CD14-positive monocyte (primary cell): ENCODE measurements around the gene SHLD1. TPM values are rescaled to one million over a fixed set of nuclear protein-coding genes. Genes with fewer than 3 reads are reported as not detected.
A peak's percentile ranks its signal among the peaks of the same experiment; 100 is the strongest.
"Not testable (repeated sequence)": the region's sequence is repeated elsewhere in the genome, so short reads cannot be mapped to it uniquely, and the experiment has no call there.

ENCODE experiments used
- DNase-seq, 3 donors: peaks; one replicate each; pipeline ENCODE4 v3.0.0-alpha.2; 2011 to 2022
- H2AFZ ChIP-seq: 2 replicates; pipeline ENCODE4 v1.6.0; 2012; ENCODE audit warnings: mild to moderate bottlenecking, low read depth, low read length, inconsistent platforms; ENCODE audit not compliant: insufficient read depth, poor library complexity, severe bottlenecking
- H3K27ac ChIP-seq, 2 donors: 1 replicate in 1 of 2; 2 replicates in 1 of 2; pipeline ENCODE4 v1.5.1; 2012 to 2013; ENCODE audit warnings: low read length in 2 of 2, control low read depth in 1 of 2, inconsistent platforms in 1 of 2, low read depth in 1 of 2, mild to moderate bottlenecking in 1 of 2
- H3K27me3 ChIP-seq, 2 donors: one replicate each; pipeline versions ENCODE4 v1.6.0 to v1.6.1; 2011 to 2013; ENCODE audit warnings: low read length in 2 of 2; ENCODE audit not compliant: control insufficient read depth in 2 of 2, insufficient read depth in 2 of 2
- H3K36me3 ChIP-seq, 2 donors: replicated peaks in 1 of 2; 1 replicate in 1 of 2; 2 replicates in 1 of 2; pipeline versions ENCODE4 v1.5.1 to v1.6.1; 2012 to 2013; ENCODE audit warnings: low read length in 2 of 2, control low read depth in 1 of 2, inconsistent platforms in 1 of 2, mild to moderate bottlenecking in 1 of 2; ENCODE audit not compliant: insufficient read depth in 2 of 2, control insufficient read depth in 1 of 2
- H3K4me1 ChIP-seq, 2 donors: 1 replicate in 1 of 2; 2 replicates in 1 of 2; pipeline versions ENCODE4 v1.5.1 to v1.6.1; 2012 to 2013; ENCODE audit warnings: low read length in 2 of 2, control low read depth in 1 of 2, inconsistent platforms in 1 of 2, mild to moderate bottlenecking in 1 of 2, moderate library complexity in 1 of 2; ENCODE audit not compliant: insufficient read depth in 2 of 2, control insufficient read depth in 1 of 2
- H3K4me2 ChIP-seq: replicated peaks from 2 replicates; pipeline ENCODE3; 2012; ENCODE audit warnings: low read length, moderate library complexity, mild to moderate bottlenecking; ENCODE audit not compliant: poor library complexity, severe bottlenecking; ENCODE audit errors: extremely low read depth
- H3K4me3 ChIP-seq, 3 experiments: fragments of 200-600 bp in 1 of 3; sonication (generic) in 1 of 3; replicated peaks in 1 of 3; 1 replicate in 2 of 3; 2 replicates in 1 of 3; pipeline ENCODE4 v1.5.1; 2011 to 2013; ENCODE audit warnings: low read length in 3 of 3, mild to moderate bottlenecking in 3 of 3, control low read depth in 2 of 3, low read depth in 2 of 3, inconsistent platforms in 1 of 3, moderate library complexity in 1 of 3
- H3K79me2 ChIP-seq: 2 replicates; pipeline ENCODE4 v1.6.0; 2012; ENCODE audit warnings: mild to moderate bottlenecking, control low read depth, inconsistent platforms, low read length, moderate library complexity; ENCODE audit not compliant: insufficient read depth
- H3K9ac ChIP-seq: 2 replicates; pipeline ENCODE4 v1.6.0; 2017; ENCODE audit warnings: low read length, mild to moderate bottlenecking; ENCODE audit not compliant: insufficient read depth, poor library complexity, severe bottlenecking
- H3K9me3 ChIP-seq, 2 donors: replicated peaks in 1 of 2; 1 replicate in 1 of 2; 2 replicates in 1 of 2; pipeline versions ENCODE4 v1.5.1 to v1.6.1; 2012 to 2013; ENCODE audit warnings: low read length in 2 of 2, control low read depth in 1 of 2; ENCODE audit not compliant: control insufficient read depth in 1 of 2, insufficient read depth in 1 of 2
- H4K20me1 ChIP-seq: 2 replicates; pipeline ENCODE4 v1.6.0; 2012; ENCODE audit warnings: mild to moderate bottlenecking, low read length, control low read depth, moderate library complexity; ENCODE audit not compliant: insufficient read depth
- H3K27ac Mint-ChIP-seq, 7 donors: one replicate each; pipeline ENCODE4 v1.8.0; 2020; ENCODE audit warnings: mild to moderate bottlenecking in 7 of 7, mixed read lengths in 7 of 7, moderate library complexity in 6 of 7, inconsistent platforms in 2 of 7
- H3K27me3 Mint-ChIP-seq, 3 donors: one replicate each; pipeline ENCODE4 v1.8.0; 2021 to 2022; ENCODE audit warnings: low read depth in 3 of 3, mild to moderate bottlenecking in 3 of 3, mixed read lengths in 3 of 3, moderate library complexity in 3 of 3, inconsistent platforms in 1 of 3
- H3K36me3 Mint-ChIP-seq, 2 donors: one replicate each; pipeline ENCODE4 v1.8.0; 2020; ENCODE audit warnings: mixed read lengths in 2 of 2, inconsistent platforms in 1 of 2, mild to moderate bottlenecking in 1 of 2
- H3K4me1 Mint-ChIP-seq: one replicate; pipeline ENCODE4 v1.8.0; 2020; ENCODE audit warnings: mild to moderate bottlenecking, mixed read lengths
- H3K4me3 Mint-ChIP-seq, 2 donors: one replicate each; pipeline ENCODE4 v1.8.0; 2020; ENCODE audit warnings: mild to moderate bottlenecking in 2 of 2, mixed read lengths in 2 of 2, moderate library complexity in 1 of 2
- H3K9me3 Mint-ChIP-seq, 7 donors: one replicate each; pipeline ENCODE4 v1.8.0; 2020 to 2022; ENCODE audit warnings: mixed read lengths in 7 of 7, mild to moderate bottlenecking in 6 of 7, moderate library complexity in 6 of 7, inconsistent platforms in 2 of 7
- WGBS: methylation state at CpG from one replicate; pipeline ENCODE4 v1.1.5; 2013; ENCODE audit warnings: missing lambda C conversion rate; ENCODE audit not compliant: insufficient coverage; 5-methylcytosine and 5-hydroxymethylcytosine counted together
- intact Hi-C, 2 donors: fragments of 100-400 bp; cut with micrococcal nuclease; formaldehyde crosslinking; loops; one replicate each; pipeline versions ENCODE4 v1.15.0 to v1.15.1; 2023
- polyA plus RNA-seq, 3 donors: library from polyadenylated mRNA; depleted of rRNA in 1 of 3; unstranded in 2 of 3; stranded (reverse) in 1 of 3; fragments of 300-500 nt in 2 of 3; fragments of >200 nt in 1 of 3; fragmentation: Illumina TruSeq in 2 of 3; gene quantifications; 1 replicate in 2 of 3; 2 replicates in 1 of 3; pipeline ENCODE4 v1.2.3, GENCODE V29; 2012 to 2021
- TF ChIP-seq, protein P1 (sequence below): fragments of 200-600 bp; IDR thresholded peaks from one replicate; pipeline ENCODE4 v1.8.0; 2022; ENCODE audit warnings: antibody characterized with exemption, mild to moderate bottlenecking

Gene SHLD1
- polyA plus RNA-seq, 3 donors: 8.3 to 12.7 (median 11.5) TPM

DNA sequence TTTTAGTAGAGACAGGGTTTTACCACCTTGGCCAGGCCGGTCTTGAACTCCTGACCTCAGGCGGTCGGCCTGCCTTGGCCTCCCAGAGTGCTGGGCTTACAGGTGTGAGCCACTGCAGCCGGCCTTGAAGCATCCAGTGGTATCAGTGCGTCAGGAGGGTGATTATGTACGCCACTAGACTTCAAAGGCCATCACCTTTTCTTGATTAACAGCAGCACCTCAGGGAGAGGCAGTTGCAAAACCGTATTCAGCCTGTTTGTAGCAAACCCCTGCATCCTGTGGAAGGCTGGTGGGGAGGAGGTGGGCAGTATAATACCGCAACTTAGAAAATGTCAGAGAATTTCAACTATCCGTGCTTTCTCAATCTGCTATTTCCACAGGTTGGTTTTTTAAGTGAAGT lies 27.3 kb upstream of the SHLD1 start:
- TF ChIP-seq, protein P1, sequence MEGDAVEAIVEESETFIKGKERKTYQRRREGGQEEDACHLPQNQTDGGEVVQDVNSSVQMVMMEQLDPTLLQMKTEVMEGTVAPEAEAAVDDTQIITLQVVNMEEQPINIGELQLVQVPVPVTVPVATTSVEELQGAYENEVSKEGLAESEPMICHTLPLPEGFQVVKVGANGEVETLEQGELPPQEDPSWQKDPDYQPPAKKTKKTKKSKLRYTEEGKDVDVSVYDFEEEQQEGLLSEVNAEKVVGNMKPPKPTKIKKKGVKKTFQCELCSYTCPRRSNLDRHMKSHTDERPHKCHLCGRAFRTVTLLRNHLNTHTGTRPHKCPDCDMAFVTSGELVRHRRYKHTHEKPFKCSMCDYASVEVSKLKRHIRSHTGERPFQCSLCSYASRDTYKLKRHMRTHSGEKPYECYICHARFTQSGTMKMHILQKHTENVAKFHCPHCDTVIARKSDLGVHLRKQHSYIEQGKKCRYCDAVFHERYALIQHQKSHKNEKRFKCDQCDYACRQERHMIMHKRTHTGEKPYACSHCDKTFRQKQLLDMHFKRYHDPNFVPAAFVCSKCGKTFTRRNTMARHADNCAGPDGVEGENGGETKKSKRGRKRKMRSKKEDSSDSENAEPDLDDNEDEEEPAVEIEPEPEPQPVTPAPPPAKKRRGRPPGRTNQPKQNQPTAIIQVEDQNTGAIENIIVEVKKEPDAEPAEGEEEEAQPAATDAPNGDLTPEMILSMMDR: no peak
- peaks cover 25 to 31% of the 10 kb centered on the region in 2 donors for H3K4me1 ChIP-seq
- no peak overlapping the region for H3K4me2 ChIP-seq
- no peaks in the 10 kb centered on the region for H3K79me2 ChIP-seq
- Mint-ChIP-seq H3K4me3 (no peak overlapping the region), H3K4me1 (peaks cover 19% of the 10 kb centered on the region), H3K27ac (peak overlapping the region in 1 of 7 donors; percentile 42), H3K9me3 (peaks cover 3 to 10% (median 6%) of the 10 kb centered on the region in 7 donors), H3K27me3 (peaks cover 3 to 6% (median 3%) of the 10 kb centered on the region in 3 donors), H3K36me3 (peaks cover 5% of the 10 kb centered on the region in 2 donors)
- no peaks in the 10 kb centered on the region for H3K27me3 ChIP-seq
- H4K20me1 ChIP-seq: no peaks in the 10 kb centered on the region
- no peaks in the 10 kb centered on the region for H3K36me3 ChIP-seq
- no peak overlapping the region for H3K4me3 ChIP-seq
- DNase-seq: no peak
- WGBS: 94% methylated on average over 4 of the region's 9 CpGs
- no peak overlapping the region for H2AFZ ChIP-seq
- H3K9me3 ChIP-seq: peaks cover 5% of the 10 kb centered on the region in 2 donors
- H3K27ac ChIP-seq: no peak overlapping the region
- intact Hi-C loops: no loop called here
- no peak overlapping the region for H3K9ac ChIP-seq

DNA sequence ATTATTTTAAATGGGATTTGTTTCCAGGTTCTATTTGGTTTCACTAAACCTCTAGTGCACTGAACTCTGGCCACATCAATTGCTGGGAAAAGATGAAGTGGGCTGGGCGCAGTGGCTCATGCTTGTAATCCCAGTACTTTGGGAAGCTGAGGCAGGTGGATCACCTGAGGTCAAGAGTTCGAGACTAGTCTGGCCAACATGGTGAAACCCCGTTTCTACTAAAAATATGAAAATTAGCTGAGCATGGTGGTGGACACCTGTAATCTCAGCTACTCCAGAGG lies 25.1 kb upstream of the SHLD1 start:
- Histone ChIP-seq H3K4me1 (peaks cover 25 to 27% of the 10 kb centered on the region in 2 donors), H3K4me3 (peak overlapping the region in 1 of 3 experiments; percentile 24), H3K4me2 (peak overlapping the region; percentile 60)
- H3K9me3 ChIP-seq, intact Hi-C loops, H4K20me1 ChIP-seq, H3K36me3 Mint-ChIP-seq, H3K27me3 Mint-ChIP-seq, DNase-seq, H3K27ac ChIP-seq, H3K9ac ChIP-seq, H3K79me2 ChIP-seq, H2AFZ ChIP-seq, H3K27me3 ChIP-seq, H3K36me3 ChIP-seq: not testable (repeated sequence)
- H3K27ac Mint-ChIP-seq: peak overlapping the region in 1 of 7 donors; percentile 43
- peaks cover 3 to 10% (median 6%) of the 10 kb centered on the region in 7 donors for H3K9me3 Mint-ChIP-seq
- peaks cover 19% of the 10 kb centered on the region for H3K4me1 Mint-ChIP-seq
- WGBS: 80% methylated on average over 2 of the region's 3 CpGs
- peak overlapping the region in 1 of 2 donors; percentile 86 for H3K4me3 Mint-ChIP-seq
